Mesodermal cell (in vitro differentiated cells): ENCODE data around the gene PTBP1.

ENCODE experiments used
- H3K27ac ChIP-seq: 2 replicates; pipeline ENCODE4 v1.7.0; 2013; ENCODE audit warnings: mild to moderate bottlenecking, low read depth, low read length, moderate library complexity; ENCODE audit not compliant: severe bottlenecking
- H3K36me3 ChIP-seq: 2 replicates; pipeline ENCODE4 v1.7.1; 2013; ENCODE audit warnings: mild to moderate bottlenecking, low read length, moderate library complexity; ENCODE audit not compliant: control insufficient read depth, insufficient read depth
- H3K4me1 ChIP-seq: one replicate; pipeline ENCODE4 v1.7.1; 2013; ENCODE audit warnings: mild to moderate bottlenecking, low read length; ENCODE audit not compliant: insufficient read depth, control insufficient read depth, poor library complexity, severe bottlenecking
- H3K4me3 ChIP-seq: 2 replicates; pipeline ENCODE4 v1.7.0; 2013; ENCODE audit warnings: low read length, control low read depth, mild to moderate bottlenecking; ENCODE audit not compliant: insufficient read depth, poor library complexity, severe bottlenecking; ENCODE audit errors: extremely low read depth
- H3K9me3 ChIP-seq: 2 replicates; pipeline ENCODE4 v1.7.1; 2013; ENCODE audit warnings: mild to moderate bottlenecking, low read length, moderate library complexity; ENCODE audit not compliant: control insufficient read depth
- WGBS, 2 experiments: methylation state at CpG; one replicate each; pipeline ENCODE4 v1.1.5; 2013; ENCODE audit warnings: missing lambda C conversion rate in 2 of 2; ENCODE audit not compliant: insufficient coverage in 2 of 2; 5-methylcytosine and 5-hydroxymethylcytosine counted together

PTBP1 gene

DNA sequence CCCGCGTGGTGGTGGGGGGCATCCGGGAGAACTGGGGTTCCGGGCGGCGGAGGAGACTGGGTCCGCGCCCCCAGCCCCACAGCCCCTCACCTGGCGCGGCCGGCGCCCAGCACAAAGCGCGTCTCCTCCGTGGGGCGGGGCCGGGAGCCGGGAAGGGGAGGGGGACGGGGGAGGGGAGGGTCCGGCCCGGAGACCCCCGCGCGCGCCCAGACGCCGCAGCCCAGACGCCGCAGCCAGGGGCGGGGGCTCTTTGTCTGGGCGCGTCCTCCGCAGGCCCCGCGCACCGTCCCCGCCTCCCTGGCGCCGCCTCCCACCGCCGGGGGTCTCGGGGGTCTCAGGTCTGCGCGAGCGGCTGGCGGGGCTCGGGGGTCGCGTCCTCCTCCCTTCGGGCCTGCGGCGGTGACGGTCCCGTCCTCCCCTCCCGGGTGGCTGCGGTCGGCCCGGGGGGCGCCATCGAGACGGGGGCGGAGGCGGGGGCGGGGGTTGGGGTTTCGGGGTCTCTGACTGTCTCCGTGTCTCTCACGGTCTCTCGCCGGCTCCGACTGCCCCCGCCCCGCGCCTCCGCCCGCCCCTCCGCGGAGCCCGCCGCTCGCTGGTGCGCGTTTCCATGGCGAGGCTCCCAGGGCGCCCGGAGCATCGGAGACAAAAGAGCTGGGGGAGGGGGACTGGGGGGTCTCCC, 24.7 kb downstream of the PTBP1 start, which contains the start of gene PLPPR3:
PLPPR3 (minus strand) TSS at position 131 of the 679 bp plus-strand sequence. CDS start 396 bp downstream, outside the sequence.
- Histone ChIP-seq H3K4me3 (peak within 1 kb of the TSS; percentile 68), H3K27ac (peak within 1 kb of the TSS; percentile 41), H3K9me3 (no peaks in the 10 kb centered on the region), H3K36me3 (peaks cover 3% of the 10 kb centered on the region), H3K4me1 (no peaks in the 10 kb centered on the region)
- 0% methylated on average over 8 to 14 of the region's 86 CpGs for WGBS, 2 experiments

DNA sequence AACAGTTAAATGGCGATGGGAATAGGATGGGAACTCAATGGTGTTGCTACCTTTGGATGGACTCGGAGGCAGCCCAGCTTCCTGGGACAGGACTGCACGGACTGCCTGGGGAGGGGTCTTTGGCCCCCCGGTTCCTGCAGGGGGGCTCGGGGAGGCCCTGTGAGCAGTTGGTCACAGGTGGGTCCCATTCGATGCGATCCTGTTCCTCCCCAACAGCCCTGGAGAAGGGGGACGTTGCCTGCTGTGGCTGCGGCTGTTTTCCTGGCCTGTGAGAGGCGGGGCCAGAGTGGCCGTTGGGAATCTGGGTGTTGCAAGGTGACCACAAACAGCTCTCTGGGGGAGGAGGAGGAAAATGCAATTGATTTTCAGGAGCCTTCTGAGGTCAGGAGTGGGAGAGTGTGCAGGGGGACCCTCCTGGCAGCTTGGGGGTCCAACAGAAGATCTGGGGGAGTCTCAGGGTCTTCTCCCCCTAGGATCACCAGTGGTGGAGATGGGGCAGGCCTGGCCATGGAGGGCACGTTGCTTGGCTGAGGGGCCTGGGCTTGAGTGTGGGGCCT, 26.4 kb downstream of the PTBP1 start:
- H3K9me3 ChIP-seq, result no peaks in the 10 kb centered on the region
- 61 to 72% methylated on average over 9 to 11 of the region's 12 CpGs for WGBS, 2 experiments
- peaks cover 3% of the 10 kb centered on the region for H3K36me3 ChIP-seq
- no peak overlapping the region for H3K27ac ChIP-seq
- H3K4me3 ChIP-seq, result no peak overlapping the region
- H3K4me1 ChIP-seq, result no peaks in the 10 kb centered on the region

DNA sequence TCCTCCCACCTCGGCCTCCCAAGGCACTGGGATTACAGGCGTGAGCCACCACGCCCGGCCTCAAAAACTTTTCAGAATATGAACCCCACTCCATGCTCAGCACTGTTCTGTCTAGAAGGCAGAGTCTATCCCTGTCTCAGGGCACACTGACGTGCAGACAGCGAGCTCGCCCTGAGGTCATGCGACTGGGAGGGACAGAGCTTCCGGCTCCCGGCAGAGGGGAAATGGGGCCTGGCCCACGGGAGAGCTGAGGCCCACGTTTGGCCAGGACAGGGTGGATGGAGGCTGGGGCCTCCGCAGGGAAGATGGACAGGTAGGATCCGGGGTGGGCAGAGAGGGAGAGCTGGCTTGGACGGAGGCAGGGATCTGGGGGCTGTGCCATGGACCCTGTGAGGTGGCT, 27.6 kb downstream of the PTBP1 start:
- no peak overlapping the region for H3K27ac ChIP-seq
- H3K4me3 ChIP-seq, result no peak overlapping the region
- H3K4me1 ChIP-seq, result no peaks in the 10 kb centered on the region
- no peaks in the 10 kb centered on the region for H3K9me3 ChIP-seq
- no peaks in the 10 kb centered on the region for H3K36me3 ChIP-seq
- 84 to 92% methylated on average over 9 to 13 of the region's 15 CpGs for WGBS, 2 experiments

DNA sequence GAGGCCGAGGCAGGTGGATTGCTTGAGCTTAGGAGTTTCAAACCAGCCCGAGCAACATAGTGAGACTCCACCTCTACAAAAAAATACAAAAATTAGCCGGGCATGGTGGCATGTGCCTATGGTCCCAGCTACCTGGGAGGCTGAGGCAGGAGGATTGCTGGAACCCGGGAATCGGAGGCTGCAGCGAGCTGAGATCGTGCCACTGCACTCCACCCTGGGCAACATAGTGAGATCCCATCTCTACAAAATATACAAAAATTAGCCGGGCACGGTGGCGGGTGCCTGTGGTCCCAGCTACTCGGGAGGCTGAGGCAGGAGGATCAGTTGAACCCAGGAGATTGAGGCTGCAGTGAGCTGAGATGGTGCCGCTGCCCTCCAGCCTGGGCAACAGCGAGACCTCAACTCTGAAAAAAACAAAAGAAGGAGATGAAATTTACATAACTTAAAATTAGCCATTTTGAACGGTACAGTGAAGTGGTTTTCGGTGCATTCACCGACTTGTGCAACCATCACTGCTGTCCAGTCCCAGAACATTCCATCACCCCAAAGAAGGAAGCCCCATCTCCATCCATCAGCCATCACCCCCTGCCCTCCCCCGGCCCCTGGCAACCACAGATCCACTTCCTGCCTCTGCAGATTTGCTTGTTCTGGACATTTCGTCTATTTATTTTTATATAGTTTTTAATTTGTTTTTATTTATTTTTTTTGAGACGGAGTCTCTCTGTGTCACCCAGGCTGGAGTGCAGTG, 28.8 kb downstream of the PTBP1 start:
- H3K27ac ChIP-seq, result no peak overlapping the region
- no peaks in the 10 kb centered on the region for H3K36me3 ChIP-seq
- H3K4me3 ChIP-seq, result no peak overlapping the region
- no peaks in the 10 kb centered on the region for H3K9me3 ChIP-seq
- 89 to 99% methylated on average over 5 to 13 of the region's 19 CpGs for WGBS, 2 experiments
- no peaks in the 10 kb centered on the region for H3K4me1 ChIP-seq

DNA sequence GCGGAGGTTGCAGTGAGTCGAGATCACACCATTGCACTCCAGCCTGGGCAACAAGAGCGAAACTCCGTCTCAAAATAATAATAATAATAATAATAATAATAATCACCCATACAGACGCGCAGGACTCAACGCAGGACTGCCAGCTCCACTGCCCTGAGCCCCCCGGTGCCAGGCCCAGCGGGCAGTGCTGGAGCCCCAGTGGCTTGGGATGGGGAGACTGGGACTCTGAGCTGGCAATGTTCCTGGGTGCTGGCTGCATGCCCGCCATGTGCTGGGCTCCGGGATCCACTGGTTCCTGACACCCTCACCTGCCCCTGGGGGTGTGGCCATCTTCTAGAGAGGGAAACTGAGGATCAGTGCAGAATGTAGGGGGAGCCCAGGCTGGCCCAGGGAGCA, 30.1 kb downstream of the PTBP1 start:
- H3K4me1 ChIP-seq, result no peaks in the 10 kb centered on the region
- H3K36me3 ChIP-seq, result no peaks in the 10 kb centered on the region
- no peaks in the 10 kb centered on the region for H3K9me3 ChIP-seq
- H3K4me3 ChIP-seq, result no peak overlapping the region
- WGBS, 2 experiments, result 83 to 86% methylated on average over 4 to 6 of the region's 11 CpGs
- no peak overlapping the region for H3K27ac ChIP-seq

DNA sequence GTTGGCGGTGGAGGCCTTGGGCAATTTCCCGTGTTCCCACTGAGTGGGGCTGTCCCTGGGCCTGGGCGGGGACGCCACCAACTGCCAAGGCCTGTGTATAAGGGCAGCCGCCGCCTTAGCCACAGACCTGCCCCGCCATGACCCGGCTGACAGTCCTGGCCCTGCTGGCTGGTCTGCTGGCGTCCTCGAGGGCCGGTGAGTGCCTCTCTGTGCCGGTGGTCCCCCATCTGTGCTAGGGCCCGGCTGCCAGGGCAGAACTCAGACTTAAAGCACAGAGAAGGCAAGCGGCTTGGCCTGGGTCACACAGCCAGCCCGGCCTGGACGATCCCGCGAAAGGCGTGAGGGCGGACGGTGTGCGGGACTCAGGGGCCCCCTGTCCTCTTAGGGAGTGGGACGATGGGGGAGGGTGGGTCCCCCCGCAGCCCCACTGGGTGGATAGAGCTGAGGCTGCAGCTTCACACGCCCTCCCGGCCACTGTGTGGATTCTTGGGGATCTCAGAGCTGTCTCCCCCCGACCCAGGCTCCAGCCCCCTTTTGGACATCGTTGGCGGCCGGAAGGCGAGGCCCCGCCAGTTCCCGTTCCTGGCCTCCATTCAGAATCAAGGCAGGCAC, 30.6 kb downstream of the PTBP1 start, which contains the start of gene AZU1:
AZU1 (plus strand) TSS at position 128 of the 612 bp plus-strand sequence; CDS start at position 138, 10 bp downstream.
- Histone ChIP-seq H3K4me1 (no peaks in the 10 kb centered on the region), H3K4me3 (no peak within 1 kb of the TSS), H3K36me3 (no peaks in the 10 kb centered on the region), H3K27ac (no peak within 1 kb of the TSS), H3K9me3 (no peaks in the 10 kb centered on the region)
- 87 to 90% methylated on average over 18 to 33 of the region's 33 CpGs for WGBS, 2 experiments

DNA sequence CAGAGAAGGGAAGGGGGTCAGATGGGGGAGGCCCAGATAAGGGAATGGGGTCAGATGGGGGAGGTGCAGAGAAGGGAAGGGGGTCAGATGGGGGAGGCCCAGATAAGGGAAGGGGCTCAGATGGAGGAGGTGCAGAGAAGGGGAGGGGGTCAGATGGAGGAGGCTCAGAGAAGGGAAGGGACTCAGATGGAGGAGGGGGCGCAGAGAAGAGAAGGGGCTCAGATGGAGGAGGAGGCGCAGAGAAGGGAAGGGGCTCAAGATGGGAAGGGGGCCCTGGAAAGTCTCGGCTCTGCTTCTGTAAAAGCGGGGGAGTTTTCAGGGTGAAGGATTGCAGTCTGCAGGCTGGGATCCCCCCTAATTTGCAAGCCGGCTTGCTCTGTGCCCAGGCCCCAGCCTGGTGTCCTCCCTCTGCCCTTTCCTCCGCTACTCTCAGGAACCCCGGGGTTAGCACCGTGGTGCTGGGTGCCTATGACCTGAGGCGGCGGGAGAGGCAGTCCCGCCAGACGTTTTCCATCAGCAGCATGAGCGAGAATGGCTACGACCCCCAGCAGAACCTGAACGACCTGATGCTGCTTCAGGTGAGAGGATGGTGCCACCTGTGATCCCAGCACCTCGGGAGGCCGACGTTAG, 32.0 kb downstream of the PTBP1 start:
- Histone ChIP-seq H3K27ac (no peak overlapping the region), H3K4me3 (no peak overlapping the region), H3K36me3 (no peaks in the 10 kb centered on the region), H3K4me1 (no peaks in the 10 kb centered on the region), H3K9me3 (no peaks in the 10 kb centered on the region)
- whole genome bisulfite sequencing, 2 experiments, result 80 to 84% methylated on average over 8 to 18 of the region's 18 CpGs

DNA sequence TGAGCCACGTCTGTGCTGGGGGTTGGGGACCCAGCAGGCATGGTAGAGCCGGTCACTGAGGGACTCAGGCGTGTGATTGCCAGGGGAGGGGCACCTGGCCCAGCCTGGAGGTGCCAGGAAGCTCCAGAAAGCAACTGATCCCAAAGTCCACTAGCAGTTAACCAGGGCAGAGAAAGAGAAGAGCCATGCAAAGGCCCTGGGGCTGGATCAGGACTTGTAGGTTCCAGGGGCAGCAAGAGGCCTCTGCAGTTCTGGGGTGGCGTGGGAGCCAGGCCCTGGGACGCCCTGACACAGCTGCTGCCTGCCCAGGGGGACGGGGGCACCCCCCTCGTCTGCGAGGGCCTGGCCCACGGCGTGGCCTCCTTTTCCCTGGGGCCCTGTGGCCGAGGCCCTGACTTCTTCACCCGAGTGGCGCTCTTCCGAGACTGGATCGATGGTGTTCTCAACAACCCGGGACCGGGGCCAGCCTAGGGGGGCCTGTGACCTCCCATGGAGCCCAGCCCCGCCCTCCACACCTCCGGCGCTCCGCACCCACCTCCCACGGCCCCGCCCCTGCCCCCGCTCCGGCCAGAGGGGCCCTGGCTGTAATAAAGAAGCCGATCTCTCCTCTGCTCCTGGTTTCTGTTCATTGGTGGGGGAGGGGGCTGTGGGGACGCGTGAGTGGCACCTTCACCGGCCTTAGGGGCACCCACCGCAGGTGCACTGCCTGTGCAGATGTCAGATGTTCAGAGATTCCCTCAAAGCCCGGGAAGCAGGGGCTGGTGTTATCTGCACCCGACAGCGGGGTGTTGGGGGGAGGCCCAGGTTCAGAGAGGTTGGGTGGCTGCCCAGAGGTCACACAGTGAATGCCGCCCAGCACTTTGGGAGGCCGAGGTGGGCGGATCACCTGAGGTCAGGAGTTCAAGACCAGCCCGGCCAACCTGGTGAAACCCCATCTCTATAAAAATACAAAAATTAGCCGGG, 34.4 kb downstream of the PTBP1 start:
- H3K27ac ChIP-seq, result no peak overlapping the region
- no peak overlapping the region for H3K4me3 ChIP-seq
- no peaks in the 10 kb centered on the region for H3K36me3 ChIP-seq
- no peaks in the 10 kb centered on the region for H3K9me3 ChIP-seq
- 81 to 82% methylated on average over 32 to 37 of the region's 38 CpGs for WGBS, 2 experiments
- no peaks in the 10 kb centered on the region for H3K4me1 ChIP-seq

DNA sequence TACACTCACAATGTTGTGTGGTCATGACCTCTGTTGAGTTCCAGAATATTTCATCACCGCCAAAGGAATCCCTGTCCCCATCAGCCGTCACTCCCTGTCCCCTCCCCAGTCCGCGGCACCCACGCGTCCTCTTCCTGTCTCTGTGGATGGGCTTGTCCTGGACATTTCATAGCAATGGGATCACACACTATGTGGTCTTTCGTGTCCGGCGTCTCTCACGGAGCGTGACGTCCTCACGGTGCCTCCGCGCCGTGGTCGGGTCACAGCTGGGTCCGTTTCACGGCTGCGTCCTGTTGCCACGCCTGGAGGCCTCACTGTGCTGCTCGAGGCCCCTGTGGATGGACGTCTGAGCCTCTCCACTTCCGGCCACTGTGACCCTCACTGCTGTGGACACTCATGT, 37.0 kb downstream of the PTBP1 start:
- no peaks in the 10 kb centered on the region for H3K36me3 ChIP-seq
- 91 to 95% methylated on average over 23 of the region's 24 CpGs for WGBS, 2 experiments
- no peak overlapping the region for H3K4me3 ChIP-seq
- H3K4me1 ChIP-seq, result no peaks in the 10 kb centered on the region
- H3K27ac ChIP-seq, result no peak overlapping the region
- H3K9me3 ChIP-seq, result no peaks in the 10 kb centered on the region
